IMR-90 (cell line): ENCODE results near the gene CTNS.

ENCODE experiments used
- BHLHE40 ChIP-seq: fragments of 150-350 bp; IDR thresholded peaks from 2 replicates; pipeline ENCODE4 v1.6.1; 2016; ENCODE audit warnings: mild to moderate bottlenecking, low read depth, low read length
- CHD1 ChIP-seq: IDR thresholded peaks from 2 replicates; pipeline ENCODE4 v1.6.1; 2012; ENCODE audit warnings: low read depth, low read length, improper control_type of control experiment
- CTCF ChIP-seq: conservative IDR thresholded peaks from 2 replicates; pipeline ENCODE4 v1.5.1; 2012; ENCODE audit warnings: mild to moderate bottlenecking, low read depth, low read length, improper control_type of control experiment
- ELK1 ChIP-seq: fragments of 150-350 bp; IDR thresholded peaks from 2 replicates; pipeline ENCODE4 v1.6.1; 2016; ENCODE audit warnings: low read depth, mild to moderate bottlenecking, low read length, moderate library complexity, borderline replicate concordance
- FOS ChIP-seq: fragments of 150-350 bp; IDR thresholded peaks from 2 replicates; pipeline ENCODE4 v1.6.1; 2016; ENCODE audit warnings: low read depth, low read length
- MAZ ChIP-seq: IDR thresholded peaks from 2 replicates; pipeline ENCODE4 v1.6.1; 2012; ENCODE audit warnings: low read depth, mild to moderate bottlenecking, low read length, improper control_type of control experiment, moderate library complexity, borderline replicate concordance
- MXI1 ChIP-seq: IDR thresholded peaks from 2 replicates; pipeline ENCODE4 v1.6.1; 2012; ENCODE audit warnings: low read depth, mild to moderate bottlenecking, low read length, moderate library complexity, borderline replicate concordance
- NFE2L2 ChIP-seq: fragments of 150-350 bp; IDR thresholded peaks from 2 replicates; pipeline ENCODE4 v1.6.1; 2016; ENCODE audit warnings: low read depth, mild to moderate bottlenecking, low read length
- POLR2A ChIP-seq: IDR thresholded peaks from 2 replicates; pipeline ENCODE4 v1.6.1; 2012; ENCODE audit warnings: mild to moderate bottlenecking, low read depth, low read length
- RAD21 ChIP-seq: IDR thresholded peaks from 2 replicates; pipeline ENCODE4 v1.6.1; 2012; ENCODE audit warnings: low read length, improper control_type of control experiment
- RCOR1 ChIP-seq: IDR thresholded peaks from 2 replicates; pipeline ENCODE4 v1.6.1; 2012; ENCODE audit warnings: mild to moderate bottlenecking, low read length, improper control_type of control experiment; ENCODE audit not compliant: insufficient replicate concordance
- SMC3 ChIP-seq: fragments of 150-350 bp; IDR thresholded peaks from 2 replicates; pipeline ENCODE4 v1.6.1; 2016; ENCODE audit warnings: low read depth, mild to moderate bottlenecking, antibody characterized with exemption, low read length, moderate library complexity
- USF2 ChIP-seq: fragments of 150-350 bp; IDR thresholded peaks from 2 replicates; pipeline ENCODE4 v1.6.1; 2017; ENCODE audit warnings: mild to moderate bottlenecking, antibody characterized with exemption, low read length, low read depth

- TF ChIP-seq CTCF (no peak), MAZ (no peak), NFE2L2 (no peak), USF2 (no peak), POLR2A (no peak), BHLHE40 (no peak), MXI1 (no peak), FOS (no peak), RCOR1 (no peak), CHD1 (no peak), RAD21 (no peak), SMC3 (no peak), ELK1 (no peak)
Observed at GRCh38 chr17:3693829-3694231, 57.3 kb downstream of the CTNS start.
